ENCODE data around the gene PELI2. TPM values are rescaled to one million over a fixed set of nuclear protein-coding genes. Genes with fewer than 3 reads are reported as not detected.

The PELI2 gene
- total RNA-seq, 4 donors from 2014 or later, result 2.5 to 5.8 (median 4.2) TPM

GRCh38 chr14:56082880-56083279 lies 35.3 kb upstream of the PELI2 start:
- no peaks in the 10 kb centered on the region for H3K9me3 ChIP-seq
- intact Hi-C loops (cut with DNase I; ENCODE audit: low total_unique reads) (no loop called here), in situ Hi-C loops (cut with MboI; ENCODE audit: low sequenced_read_pairs in 4 of 4) (no loop called here)
- no peaks in the 10 kb centered on the region for H3K36me3 ChIP-seq
- H3K4me1 ChIP-seq, result no peaks in the 10 kb centered on the region
- no peak overlapping the region for H3K4me3 ChIP-seq
- DNase-seq (no peak), ATAC-seq (no peak)
- no peaks in the 10 kb centered on the region for H3K27me3 ChIP-seq
- no peak overlapping the region for H3K27ac ChIP-seq
- TF ChIP-seq POLR2A (IDR thresholded peaks at IDR 0.05) (no peak), CTCF (IDR thresholded peaks at IDR 0.05 in 4 of 5, conservative IDR thresholded peaks at IDR 0.05 in 1 of 5) (no peak)

DNA sequence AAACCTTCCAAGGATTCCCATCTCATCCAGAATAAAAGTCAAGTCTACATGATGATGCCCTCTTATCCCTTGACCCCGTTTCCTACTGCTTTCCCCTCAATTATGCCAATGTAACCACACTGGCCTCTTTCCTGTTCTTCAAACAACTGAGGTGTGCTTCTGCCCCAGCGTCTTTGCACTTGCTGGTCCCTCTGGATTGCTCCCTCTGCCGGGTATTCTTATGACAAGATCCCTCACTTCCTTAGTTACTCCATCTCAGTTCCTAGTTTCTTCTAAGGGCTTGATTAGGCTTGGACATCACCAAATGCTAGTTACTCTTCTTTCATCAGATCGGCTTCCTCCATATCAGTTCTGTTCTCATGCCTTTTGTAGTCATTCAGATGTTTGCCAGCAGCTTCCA lies 32.7 kb upstream of the PELI2 start:
- ATAC-seq (no peak), DNase-seq (no peak)
- no peak overlapping the region for H3K27ac ChIP-seq
- no peaks in the 10 kb centered on the region for H3K36me3 ChIP-seq
- H3K4me3 ChIP-seq, result no peak overlapping the region
- H3K9me3 ChIP-seq, result no peaks in the 10 kb centered on the region
- in situ Hi-C loops (cut with MboI; ENCODE audit: low sequenced_read_pairs in 4 of 4), result no loop called here
- H3K27me3 ChIP-seq, result no peaks in the 10 kb centered on the region
- H3K4me1 ChIP-seq, result no peaks in the 10 kb centered on the region
- intact Hi-C loops (cut with DNase I; ENCODE audit: low total_unique reads), result no loop called here
- TF ChIP-seq CTCF (IDR thresholded peaks at IDR 0.05 in 4 of 5, conservative IDR thresholded peaks at IDR 0.05 in 1 of 5) (no peak), POLR2A (IDR thresholded peaks at IDR 0.05) (no peak)

DNA sequence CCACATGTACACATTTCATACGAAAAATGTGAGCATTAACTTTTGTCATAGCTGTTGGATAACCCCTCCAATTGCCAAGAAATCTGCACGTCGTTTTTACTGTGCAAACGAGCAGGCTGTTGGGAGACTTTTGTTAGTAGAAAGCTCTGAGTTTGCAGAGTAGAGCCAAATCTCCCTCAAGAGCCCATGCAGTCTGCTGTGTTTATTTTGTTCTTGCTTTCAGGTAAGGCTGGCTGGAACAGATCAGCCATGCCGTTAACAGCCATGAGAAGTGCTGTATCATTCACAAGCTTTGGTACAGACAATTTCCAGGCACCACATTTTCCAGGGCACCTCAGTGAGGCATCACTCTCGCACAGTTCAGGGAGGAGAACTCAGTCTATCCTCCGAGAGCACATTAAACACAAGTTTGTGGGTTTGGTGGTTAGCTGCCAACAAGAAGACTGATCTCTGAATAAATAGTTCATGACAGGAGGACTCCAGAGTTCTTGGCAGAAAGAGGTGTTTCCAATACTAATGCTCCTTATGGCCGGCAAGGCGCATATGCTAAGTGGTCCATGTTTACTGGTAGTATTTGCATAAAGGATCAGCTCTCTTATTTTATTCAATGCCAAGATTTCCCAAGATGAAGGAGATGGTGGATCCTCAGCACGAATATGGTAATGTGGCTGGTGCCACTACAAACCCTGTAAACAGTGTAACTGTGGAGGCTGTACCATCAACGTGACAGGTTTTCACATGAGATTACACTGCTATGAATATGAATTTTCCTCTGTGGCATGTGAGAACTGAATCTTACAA lies 30.3 kb upstream of the PELI2 start:
- no peaks in the 10 kb centered on the region for H3K36me3 ChIP-seq
- no peaks in the 10 kb centered on the region for H3K4me1 ChIP-seq
- no peak for TF ChIP-seq CTCF (IDR thresholded peaks at IDR 0.05 in 4 of 5, conservative IDR thresholded peaks at IDR 0.05 in 1 of 5)
- TF ChIP-seq POLR2A (IDR thresholded peaks at IDR 0.05), result no peak
- no peak for ATAC-seq
- H3K4me3 ChIP-seq, result no peak overlapping the region
- in situ Hi-C loops (cut with MboI; ENCODE audit: low sequenced_read_pairs in 4 of 4), result no loop called here
- DNase-seq, result no peak
- H3K27ac ChIP-seq, result no peak overlapping the region
- no peaks in the 10 kb centered on the region for H3K9me3 ChIP-seq
- H3K27me3 ChIP-seq, result no peaks in the 10 kb centered on the region
- intact Hi-C loops (cut with DNase I; ENCODE audit: low total_unique reads), result no loop called here

DNA sequence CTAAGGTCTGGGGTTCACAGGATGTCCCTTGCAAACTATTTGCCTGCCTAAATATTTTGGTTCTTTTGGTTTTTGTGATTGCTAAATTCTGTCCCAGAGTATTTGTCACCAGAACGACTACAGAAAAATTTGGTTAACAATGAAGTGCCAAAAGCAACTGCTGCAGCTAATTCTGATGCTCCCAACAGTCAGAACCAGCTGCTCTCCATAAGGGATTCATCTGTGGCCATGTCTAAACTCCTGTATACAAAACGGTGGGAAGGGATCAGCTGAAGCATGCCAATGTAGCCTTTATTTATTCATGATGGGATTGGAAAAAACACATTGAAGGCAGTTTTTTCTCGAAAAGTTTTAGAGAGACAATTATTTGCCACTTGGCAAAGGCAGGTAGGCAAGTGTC lies 29.3 kb upstream of the PELI2 start:
- DNase-seq (no peak), ATAC-seq (no peak)
- Histone ChIP-seq H3K27me3 (no peaks in the 10 kb centered on the region), H3K36me3 (no peaks in the 10 kb centered on the region), H3K27ac (no peak overlapping the region), H3K4me3 (no peak overlapping the region), H3K9me3 (no peaks in the 10 kb centered on the region), H3K4me1 (no peaks in the 10 kb centered on the region)
- TF ChIP-seq CTCF (IDR thresholded peaks at IDR 0.05 in 4 of 5, conservative IDR thresholded peaks at IDR 0.05 in 1 of 5) (no peak), POLR2A (IDR thresholded peaks at IDR 0.05) (no peak)
- intact Hi-C loops (cut with DNase I; ENCODE audit: low total_unique reads), result no loop called here
- in situ Hi-C loops (cut with MboI; ENCODE audit: low sequenced_read_pairs in 4 of 4), result no loop called here

- intact Hi-C loops (cut with DNase I; ENCODE audit: low total_unique reads), result no loop called here
- no peaks in the 10 kb centered on the region for H3K9me3 ChIP-seq
- no peak overlapping the region for H3K4me3 ChIP-seq
- in situ Hi-C loops (cut with MboI; ENCODE audit: low sequenced_read_pairs in 4 of 4), result no loop called here
- no peaks in the 10 kb centered on the region for H3K4me1 ChIP-seq
- TF ChIP-seq POLR2A (IDR thresholded peaks at IDR 0.05), result no peak
- TF ChIP-seq CTCF (IDR thresholded peaks at IDR 0.05 in 4 of 5, conservative IDR thresholded peaks at IDR 0.05 in 1 of 5), result no peak
- DNase-seq (no peak), ATAC-seq (no peak)
- H3K27ac ChIP-seq, result no peak overlapping the region
- H3K27me3 ChIP-seq, result peaks cover 0 to 5% (median 0%) of the 10 kb centered on the region in 3 donors
- H3K36me3 ChIP-seq, result no peaks in the 10 kb centered on the region
Measured at GRCh38 chr14:56092763-56093162, 25.4 kb upstream of the PELI2 start.
